Neural cell (in vitro differentiated cells): ENCODE measurements around the gene HERC2.

ENCODE experiments used
- CTCF ChIP-seq: fragments of 450-650 bp; IDR thresholded peaks from 2 replicates; pipeline ENCODE4 v1.5.1; 2014; ENCODE audit warnings: antibody characterized with exemption, mild to moderate bottlenecking, moderate library complexity; ENCODE audit not compliant: poor library complexity, severe bottlenecking
- EP300 ChIP-seq: fragments of 450-650 bp; conservative IDR thresholded peaks from 2 replicates; pipeline ENCODE4 v1.6.1; 2014; ENCODE audit warnings: antibody characterized with exemption, mild to moderate bottlenecking, moderate library complexity; ENCODE audit not compliant: poor library complexity, severe bottlenecking
- EZH2 ChIP-seq: fragments of 200-600, 300-800 bp; shearing (Covaris generic), sonication (generic); IDR thresholded peaks from 2 replicates; pipeline ENCODE4 v1.6.1; 2014; ENCODE audit warnings: antibody characterized with exemption, low read length, borderline replicate concordance, mild to moderate bottlenecking; ENCODE audit not compliant: insufficient read depth, poor library complexity, severe bottlenecking
- POLR2AphosphoS5 ChIP-seq: IDR thresholded peaks from 2 replicates; pipeline ENCODE4 v1.6.1; 2012
- RAD21 ChIP-seq: fragments of 450-650 bp; conservative IDR thresholded peaks from 2 replicates; pipeline ENCODE4 v1.6.1; 2014; ENCODE audit warnings: antibody characterized with exemption, mild to moderate bottlenecking, moderate library complexity
- REST ChIP-seq: IDR thresholded peaks from 2 replicates; pipeline ENCODE4 v1.6.1; 2012; ENCODE audit warnings: borderline replicate concordance
- SMC3 ChIP-seq: fragments of 450-650 bp; conservative IDR thresholded peaks from 2 replicates; pipeline ENCODE4 v1.6.1; 2014; ENCODE audit warnings: antibody characterized with exemption, mild to moderate bottlenecking, moderate library complexity; ENCODE audit not compliant: poor library complexity
- TAF1 ChIP-seq: IDR thresholded peaks from 2 replicates; pipeline ENCODE4 v1.6.1; 2012; ENCODE audit warnings: low read depth

GRCh38 chr15:28140062-28140461, 181.9 kb downstream of the HERC2 start:
- TF ChIP-seq CTCF (no peak), EZH2 (no peak), POLR2AphosphoS5 (no peak), TAF1 (no peak), EP300 (no peak), RAD21 (no peak), REST (no peak), SMC3 (no peak)
